Mononuclear cell (primary cell): Measurements from ENCODE around the gene TMEM79. TPM values are rescaled to one million over a fixed set of nuclear protein-coding genes. Genes with fewer than 3 reads are reported as not detected.
"Not testable (repeated sequence)": the region's sequence is repeated elsewhere in the genome, so short reads cannot be mapped to it uniquely, and the experiment has no call there.

Experiments used
- H3K27me3 ChIP-seq: 2 replicates; pipeline ENCODE4 v1.6.0; 2011; ENCODE audit warnings: low read length, control low read depth; ENCODE audit not compliant: insufficient read depth
- H3K4me1 ChIP-seq: 2 replicates; pipeline ENCODE4 v1.5.1; 2011; ENCODE audit warnings: mild to moderate bottlenecking, low read length, control low read depth; ENCODE audit not compliant: insufficient read depth
- H3K4me3 ChIP-seq: 2 replicates; pipeline ENCODE4 v1.5.1; 2011; ENCODE audit warnings: mild to moderate bottlenecking, low read length, moderate library complexity
- H3K9me3 ChIP-seq: 2 replicates; pipeline ENCODE4 v1.5.1; 2011; ENCODE audit warnings: low read depth, mild to moderate bottlenecking, control low read depth, low read length
- total RNA-seq: library from RNA; depleted of rRNA; stranded (reverse); fragments of >200 nt; gene quantifications from one replicate; pipeline ENCODE4 v1.2.3, GENCODE V29; 2012

Gene TMEM79
- total RNA-seq, 1 donor = 0.42 TPM

- no peaks in the 10 kb centered on the region for H3K9me3 ChIP-seq
- peaks cover 6% of the 10 kb centered on the region for H3K4me1 ChIP-seq
- H3K4me3 ChIP-seq = no peak overlapping the region
- H3K27me3 ChIP-seq = no peaks in the 10 kb centered on the region
Measured at GRCh38 chr1:156308078-156308477, 24.0 kb downstream of the TMEM79 start.

GRCh38 chr1:156310962-156311361, 26.8 kb downstream of the TMEM79 start:
- Histone ChIP-seq H3K9me3 (no peaks in the 10 kb centered on the region), H3K4me1 (peaks cover 6% of the 10 kb centered on the region), H3K4me3 (no peak overlapping the region), H3K27me3 (no peaks in the 10 kb centered on the region)

DNA sequence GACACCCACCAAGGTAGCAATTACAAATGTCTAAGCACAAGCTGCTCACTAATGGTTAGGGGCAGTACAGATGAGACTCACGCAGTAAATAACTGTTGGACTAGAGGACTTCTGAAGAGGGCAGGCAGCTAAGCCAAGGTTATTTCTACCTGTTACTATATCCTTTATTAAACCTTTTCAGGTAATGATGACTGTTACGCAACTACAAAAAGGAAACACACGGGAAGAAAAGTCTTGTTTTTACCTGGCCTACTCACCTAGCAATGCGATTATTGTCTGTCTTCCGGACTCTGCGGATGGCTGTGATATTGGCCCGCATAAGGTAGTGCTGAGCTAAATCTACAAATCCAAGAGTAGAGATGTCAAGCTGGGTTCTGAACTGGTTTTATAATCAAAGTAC, 32.8 kb downstream of the TMEM79 start:
- H3K4me1 ChIP-seq = no peaks in the 10 kb centered on the region
- no peaks in the 10 kb centered on the region for H3K27me3 ChIP-seq
- H3K4me3 ChIP-seq = no peak overlapping the region
- H3K9me3 ChIP-seq = no peaks in the 10 kb centered on the region

DNA sequence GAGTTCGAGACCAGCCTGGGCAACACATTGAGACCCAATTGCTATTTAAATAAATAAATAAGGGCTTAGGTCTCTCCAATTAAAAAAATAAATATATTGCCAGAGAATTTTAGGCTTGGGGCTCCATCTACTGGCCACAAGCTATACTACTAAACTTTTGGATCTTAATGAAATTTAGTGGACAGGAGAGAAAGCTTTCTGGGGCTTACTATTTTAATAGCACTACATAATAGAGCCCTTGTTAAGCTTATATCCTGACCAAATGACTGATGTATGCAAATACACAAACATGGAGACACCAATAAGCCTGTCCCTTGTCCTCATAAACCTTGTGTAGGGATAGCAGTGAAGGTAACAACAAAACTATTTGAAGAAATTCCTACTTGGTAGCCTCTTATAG, 35.5 kb downstream of the TMEM79 start:
- Histone ChIP-seq H3K9me3 (no peaks in the 10 kb centered on the region), H3K4me3 (no peak overlapping the region), H3K27me3 (no peaks in the 10 kb centered on the region), H3K4me1 (no peaks in the 10 kb centered on the region)

- Histone ChIP-seq H3K27me3 (no peaks in the 10 kb centered on the region), H3K9me3 (no peaks in the 10 kb centered on the region), H3K4me3 (no peak overlapping the region), H3K4me1 (no peaks in the 10 kb centered on the region)
Measured at GRCh38 chr1:156320560-156320959, 36.4 kb downstream of the TMEM79 start.

- not testable (repeated sequence) for H3K27me3 ChIP-seq, H3K4me1 ChIP-seq
Measured at GRCh38 chr1:156323179-156323578, 39.1 kb downstream of the TMEM79 start.

GRCh38 chr1:156336242-156336641, 52.1 kb downstream of the TMEM79 start:
- Histone ChIP-seq H3K4me3 (no peak overlapping the region), H3K27me3 (no peaks in the 10 kb centered on the region), H3K9me3 (no peaks in the 10 kb centered on the region), H3K4me1 (peaks cover 17% of the 10 kb centered on the region)

More at GRCh38 chr1:156323179-156323578, 39.1 kb downstream of the TMEM79 start:
- H3K4me3 ChIP-seq, H3K9me3 ChIP-seq: not testable (repeated sequence)

GRCh38 chr1:156337052-156337887, 53.1 kb downstream of the TMEM79 start:
- H3K4me1 ChIP-seq = peaks cover 17% of the 10 kb centered on the region
- H3K27me3 ChIP-seq = no peaks in the 10 kb centered on the region
- no peaks in the 10 kb centered on the region for H3K9me3 ChIP-seq
- H3K4me3 ChIP-seq = peak overlapping the region; percentile 82

DNA sequence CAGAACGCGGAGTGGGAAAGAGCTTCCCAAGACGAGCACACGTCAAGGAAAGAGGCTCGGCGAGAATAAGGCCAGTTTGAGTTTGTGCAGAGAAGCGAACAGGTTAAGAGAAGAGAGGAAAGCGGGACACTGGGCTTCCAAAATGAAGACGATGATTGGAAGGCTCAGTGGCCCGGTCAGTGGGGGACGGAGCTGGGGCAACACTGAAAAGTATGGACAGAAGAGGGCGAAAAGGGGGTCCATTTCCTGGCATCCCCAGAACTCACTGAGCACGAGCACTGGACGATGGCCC, 53.7 kb downstream of the TMEM79 start:
- no peaks in the 10 kb centered on the region for H3K27me3 ChIP-seq
- peaks cover 17% of the 10 kb centered on the region for H3K4me1 ChIP-seq
- peak overlapping the region; percentile 82 for H3K4me3 ChIP-seq
- H3K9me3 ChIP-seq = no peaks in the 10 kb centered on the region

DNA sequence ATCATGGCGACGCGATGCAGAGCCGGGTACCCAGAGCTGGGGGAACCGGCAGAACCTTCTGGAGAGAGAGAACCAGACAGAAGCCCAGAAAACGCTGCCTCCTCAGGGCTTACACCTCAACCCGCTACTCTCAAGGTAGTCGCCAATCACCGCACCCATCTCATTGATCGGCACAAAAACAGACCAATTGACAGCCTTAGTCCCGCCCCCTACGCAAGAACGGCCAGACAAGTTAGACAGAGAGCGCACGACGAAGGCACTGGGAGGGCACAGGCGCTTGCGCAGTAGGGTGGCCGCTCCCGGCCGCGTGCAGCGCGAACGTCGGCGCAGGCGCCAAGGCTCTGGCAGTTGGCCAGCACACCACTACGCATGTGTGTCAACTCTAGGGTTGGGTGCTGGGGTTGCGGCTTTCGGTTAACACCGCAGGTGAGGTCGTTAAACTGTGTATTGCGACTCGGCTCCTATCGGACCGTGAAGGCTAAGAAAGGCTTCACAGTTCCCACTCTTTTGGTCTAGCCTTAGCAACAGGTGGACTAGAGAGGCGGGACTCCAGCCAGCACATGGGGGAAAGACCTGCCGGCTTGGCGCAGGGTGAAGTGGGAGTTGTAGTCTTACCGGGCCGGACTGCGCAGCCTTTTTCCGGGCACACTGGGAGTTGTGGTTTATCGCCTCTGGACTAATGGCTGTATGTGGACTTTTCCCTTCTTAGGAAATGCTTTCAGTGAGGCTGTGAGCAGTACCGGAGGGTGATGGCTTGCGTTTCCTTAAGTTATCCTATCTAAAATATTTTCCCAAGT, 54.3 kb downstream of the TMEM79 start, which contains the start of the genes CCT3 and TSACC:
Gene CCT3 (minus strand): TSS at position 113 of the 797 bp plus-strand sequence. CDS start 108 bp downstream, at position 5.
Gene TSACC (plus strand): TSS at position 347 of the 797 bp plus-strand sequence. CDS start 1,232 bp downstream, outside the sequence.
- H3K4me1 ChIP-seq = peaks cover 17% of the 10 kb centered on the region
- H3K9me3 ChIP-seq = no peaks in the 10 kb centered on the region
- H3K27me3 ChIP-seq = no peaks in the 10 kb centered on the region
- H3K4me3 ChIP-seq = peak within 1 kb of the TSS; percentile 82

Other genes starting within 250 kb of the TMEM79 start
- 7.1 TPM for gene UBQLN4, start 230.5 kb upstream of the TMEM79 start, total RNA-seq
- 16.6 TPM for gene LAMTOR2, start 229.5 kb upstream of the TMEM79 start, total RNA-seq
- 0.21 TPM for gene RAB25, start 223.2 kb upstream of the TMEM79 start, total RNA-seq
- not detected for gene MEX3A, start 201.9 kb upstream of the TMEM79 start, total RNA-seq
- 110 TPM for gene LMNA, start 169.6 kb upstream of the TMEM79 start, total RNA-seq
- 30.4 TPM for gene SEMA4A, start 130.7 kb upstream of the TMEM79 start, total RNA-seq
- gene SLC25A44, start 90.2 kb upstream of the TMEM79 start, total RNA-seq = 12.7 TPM
- gene PMF1, start 71.3 kb upstream of the TMEM79 start, total RNA-seq = 59.0 TPM
- gene BGLAP, start 42.1 kb upstream of the TMEM79 start, total RNA-seq = 0.31 TPM
- gene PAQR6, start 36.3 kb upstream of the TMEM79 start, total RNA-seq = 0.94 TPM
- 38.8 TPM for gene SMG5, start 1.5 kb upstream of the TMEM79 start, total RNA-seq
- 16.5 TPM for gene GLMP, start 11.4 kb downstream of the TMEM79 start, total RNA-seq
- not detected for gene VHLL, start 15.0 kb downstream of the TMEM79 start, total RNA-seq
- 119 TPM for gene CCT3, start 54.0 kb downstream of the TMEM79 start, total RNA-seq
- gene TSACC, start 54.2 kb downstream of the TMEM79 start, total RNA-seq = not detected
- not detected for gene RHBG, start 84.9 kb downstream of the TMEM79 start, total RNA-seq
- gene MEF2D, start 216.4 kb downstream of the TMEM79 start, total RNA-seq = 52.7 TPM